Fibroblast of skin of left quadriceps (primary cell): Measurements from ENCODE around the gene CIB4.

Source experiments
- DNase-seq, 2 experiments: peaks; one replicate each; pipeline ENCODE4 v3.0.0-alpha.2; 2013; ENCODE audit warnings: low read depth in 2 of 2

CIB4 gene

DNA sequence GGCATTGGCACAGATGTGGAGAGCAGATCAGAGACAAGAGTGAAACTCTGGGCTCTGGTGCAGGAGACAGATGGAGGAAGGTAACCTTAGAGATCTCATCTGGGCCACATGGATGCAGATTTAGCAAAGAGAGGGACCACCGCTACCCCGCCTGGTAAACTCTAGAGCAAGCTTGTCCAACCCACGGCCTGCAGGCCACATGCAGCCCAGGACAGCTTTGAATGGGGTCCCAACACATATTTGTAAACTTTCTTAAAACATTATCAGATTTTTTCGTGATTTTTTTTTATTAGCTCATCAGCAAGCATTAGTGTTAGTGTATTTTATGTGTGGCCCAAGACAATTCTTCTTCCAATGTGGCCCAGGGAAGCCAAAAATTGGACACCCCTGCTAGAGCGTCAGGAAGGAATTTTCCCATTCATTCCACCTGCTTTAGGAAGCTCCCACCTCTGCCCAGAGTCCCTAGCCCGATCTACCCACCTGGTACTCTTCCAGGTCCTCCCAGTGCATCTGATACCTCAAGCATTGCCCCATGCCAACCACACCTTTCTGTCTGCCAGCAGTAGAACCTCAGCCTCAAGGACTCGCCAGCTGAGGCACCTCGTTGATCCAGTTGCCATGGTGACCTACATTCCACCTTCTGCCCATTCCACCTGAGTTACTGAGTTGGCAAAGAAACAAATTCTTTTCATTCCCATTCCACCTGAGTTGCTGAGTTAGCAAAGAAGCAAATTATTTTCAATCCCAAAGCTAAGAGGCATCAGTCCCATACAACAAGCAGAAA is at the start of gene CIB4:
CIB4 (minus strand) TSS at position 586 of the 784 bp plus-strand sequence; CDS start at position 534, 52 bp downstream.
- DNase-seq: no peak

DNA sequence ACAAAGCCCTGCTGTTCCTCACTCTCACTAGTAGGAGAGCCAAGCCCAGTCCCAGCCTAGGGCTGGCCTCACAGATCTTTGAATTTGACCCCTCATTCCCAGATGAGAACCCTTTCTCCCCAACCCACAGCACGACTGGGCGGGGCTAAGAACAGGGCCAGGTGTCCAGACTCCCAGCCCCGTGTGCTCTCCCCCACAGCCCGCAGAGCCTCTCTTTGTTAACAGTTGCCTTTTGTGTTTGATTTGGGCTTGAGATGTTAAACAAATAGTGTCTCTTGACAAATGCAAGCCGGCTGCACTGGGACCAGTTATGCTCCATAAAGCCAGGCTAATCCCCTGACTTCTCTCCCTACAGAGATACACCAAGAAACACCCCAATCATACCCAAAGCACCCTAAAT is 46.6 kb upstream of the CIB4 start:
- DNase-seq: no peak

DNA sequence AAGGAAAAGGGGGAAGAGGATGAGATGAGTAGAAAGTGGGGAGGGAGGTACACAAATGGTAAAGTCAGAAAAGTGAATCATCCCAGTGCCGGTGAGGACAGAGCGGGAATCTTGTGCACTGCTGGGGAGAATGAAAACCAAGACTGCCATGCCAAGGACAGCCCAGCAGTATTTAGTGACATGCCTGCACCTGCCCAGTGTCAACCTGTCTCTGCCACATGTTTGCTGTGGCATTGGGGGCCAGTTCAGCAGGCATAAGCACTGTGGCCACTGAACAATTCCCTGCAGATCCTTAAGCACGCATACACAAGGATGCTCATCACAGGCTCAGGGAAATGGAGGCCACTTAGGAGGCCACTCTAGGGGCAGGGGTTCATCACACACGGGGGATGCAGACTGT is 46.2 kb upstream of the CIB4 start:
- DNase-seq: no peak

- DNase-seq: no peak
These were observed 45.0 kb upstream of the CIB4 start for GRCh38 chr2:26685989-26686839.

DNA sequence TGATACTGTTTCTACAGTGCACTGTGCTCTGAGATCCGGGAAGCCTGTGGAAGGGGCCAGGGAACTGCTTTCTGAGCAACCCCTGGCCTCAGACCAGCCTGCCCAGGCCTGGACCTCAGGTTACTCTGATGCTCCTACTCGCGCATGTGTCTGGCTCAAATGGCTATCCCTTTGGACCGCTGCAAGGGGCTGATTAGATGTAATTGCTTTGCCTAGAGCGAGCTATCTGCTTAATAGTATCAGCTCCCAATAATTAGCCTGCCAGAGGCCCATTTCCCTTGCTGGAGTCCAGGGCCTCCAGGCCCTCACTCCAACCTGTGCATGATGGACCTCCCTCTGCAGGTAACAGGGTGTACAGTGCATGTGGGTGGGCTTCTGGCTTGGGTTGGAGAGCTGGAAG is 44.2 kb upstream of the CIB4 start:
- DNase-seq: no peak

GRCh38 chr2:26683583-26683982 is 42.4 kb upstream of the CIB4 start:
- DNase-seq: no peak

- DNase-seq: no peak
These were observed 41.0 kb upstream of the CIB4 start for GRCh38 chr2:26682155-26682554.

DNA sequence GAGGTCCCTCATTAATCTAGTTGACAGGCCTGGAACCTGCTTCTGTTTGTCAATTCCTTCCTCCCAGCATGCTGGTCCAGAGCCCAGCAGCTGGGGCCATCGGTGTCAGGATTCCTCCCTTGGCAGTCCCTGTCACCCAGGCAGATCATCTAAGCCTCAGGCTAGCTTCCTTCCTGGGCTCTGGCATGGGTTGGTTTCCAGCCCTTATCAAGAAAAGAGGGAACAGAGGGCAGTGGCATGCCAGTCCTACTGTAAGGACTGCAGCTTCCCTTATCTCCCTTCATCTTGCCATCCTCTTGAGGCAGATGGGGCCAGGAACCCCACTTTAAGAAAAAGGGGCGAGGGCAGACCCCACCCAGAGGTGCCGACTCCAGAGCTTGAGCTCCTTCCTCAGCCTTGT is 40.5 kb upstream of the CIB4 start:
- no peak for DNase-seq

GRCh38 chr2:26679867-26680266 is 38.7 kb upstream of the CIB4 start:
- no peak for DNase-seq

DNA sequence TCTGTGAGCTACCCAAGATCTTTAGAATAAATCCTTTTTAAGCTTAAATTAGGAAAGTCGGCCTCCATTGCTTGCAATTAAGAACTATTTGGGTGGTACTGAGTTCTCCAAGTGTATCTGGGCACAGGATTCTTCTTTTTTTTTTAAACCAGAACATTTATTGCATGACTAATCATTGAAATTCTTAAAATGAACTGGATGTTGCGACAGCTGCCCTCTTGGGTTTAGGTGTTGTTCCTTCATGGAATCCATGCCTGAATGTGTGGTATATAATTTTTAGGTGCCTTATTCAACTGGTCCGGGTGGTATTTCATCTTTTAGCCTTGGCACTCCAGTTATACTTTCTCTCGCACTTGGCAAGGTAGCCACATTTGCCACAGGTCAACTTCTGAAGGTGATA is 36.9 kb upstream of the CIB4 start:
- DNase-seq: no peak

DNA sequence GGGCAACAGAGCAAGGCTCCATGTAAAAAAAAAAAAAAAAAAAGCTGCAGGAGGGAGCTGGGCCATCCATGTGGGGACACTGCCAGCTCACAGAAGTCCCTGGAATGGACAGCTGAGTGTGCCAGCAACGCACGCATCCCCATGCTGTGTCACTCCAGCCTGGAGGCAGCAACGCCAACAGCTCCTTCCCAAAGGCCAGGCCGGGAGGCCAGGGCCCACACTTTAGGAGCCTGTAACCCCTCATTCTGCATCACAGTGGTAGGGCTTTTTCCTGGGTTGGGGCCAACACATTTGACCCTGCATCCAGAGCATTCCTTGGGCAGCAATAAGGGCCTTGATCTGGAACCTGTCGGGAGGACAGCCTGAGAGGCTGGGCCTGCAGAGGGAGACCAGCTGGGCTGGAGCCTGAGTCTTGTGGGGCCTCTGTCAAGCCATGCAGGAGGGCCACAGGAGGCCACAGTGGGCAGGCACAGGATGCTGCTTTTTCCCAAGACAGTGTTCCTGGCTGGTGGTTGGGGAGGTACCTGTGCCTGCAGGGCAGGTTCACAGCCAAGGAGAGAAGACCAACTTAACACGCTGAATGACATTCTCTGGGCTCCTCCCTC is 34.6 kb upstream of the CIB4 start:
- DNase-seq: no peak

DNA sequence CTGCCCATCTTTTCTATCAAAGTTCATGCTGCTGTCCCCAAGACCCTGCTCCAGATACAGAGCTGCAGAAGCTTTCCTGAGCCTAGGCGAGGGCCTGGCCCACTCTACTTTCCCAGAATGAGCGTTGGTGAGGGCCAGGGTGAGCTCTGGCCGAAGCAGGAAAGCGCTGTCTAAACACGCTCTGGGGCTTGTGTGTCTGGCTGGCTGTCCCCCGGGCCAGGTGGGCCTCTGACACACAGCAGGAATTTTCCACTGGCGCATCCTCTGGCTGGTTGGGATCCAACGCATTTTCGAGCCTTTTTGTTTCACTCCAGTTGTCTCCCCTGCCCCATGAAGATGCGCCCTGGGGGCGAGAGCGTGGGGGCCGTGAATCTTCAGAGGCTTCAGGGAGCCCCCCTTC is 33.6 kb upstream of the CIB4 start:
- DNase-seq: no peak

- DNase-seq: no peak
These were observed 33.0 kb upstream of the CIB4 start for GRCh38 chr2:26674002-26674751.

GRCh38 chr2:26672818-26673393 is 31.7 kb upstream of the CIB4 start:
- DNase-seq: no peak

DNA sequence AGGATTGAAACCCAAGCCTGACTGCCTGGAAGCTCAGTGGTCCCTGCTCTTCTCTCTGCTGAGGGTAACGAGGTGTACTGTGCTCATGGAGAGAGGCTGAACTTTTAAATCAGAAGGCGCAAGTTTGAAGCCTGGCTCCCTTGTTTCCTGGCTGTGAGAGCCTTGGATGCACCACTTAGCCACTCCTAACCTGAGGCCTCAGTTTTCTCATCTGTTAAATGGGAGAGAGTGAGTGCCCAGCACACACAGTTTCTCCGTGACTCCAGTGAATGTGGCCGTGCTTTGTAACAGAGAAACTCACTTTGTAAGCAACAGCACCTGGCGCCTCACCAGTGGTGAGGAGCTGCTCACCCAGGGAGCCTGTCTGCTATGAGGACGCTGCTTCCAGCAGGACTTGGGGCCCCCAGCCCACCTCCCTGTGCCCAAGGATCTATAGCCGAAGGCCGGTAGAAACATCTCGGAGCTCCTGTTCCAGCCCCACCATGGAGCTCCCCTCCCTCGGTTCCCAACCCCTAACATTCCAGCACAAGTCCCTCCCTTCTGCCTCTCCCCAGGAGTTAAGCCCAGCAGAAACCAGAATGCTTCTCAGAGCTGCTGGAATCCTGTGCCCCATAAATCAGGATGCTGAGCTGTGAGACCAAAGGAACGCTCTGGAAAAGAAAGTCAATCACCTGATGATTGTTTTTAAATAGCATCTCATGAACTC is 31.1 kb upstream of the CIB4 start:
- DNase-seq: no peak

DNA sequence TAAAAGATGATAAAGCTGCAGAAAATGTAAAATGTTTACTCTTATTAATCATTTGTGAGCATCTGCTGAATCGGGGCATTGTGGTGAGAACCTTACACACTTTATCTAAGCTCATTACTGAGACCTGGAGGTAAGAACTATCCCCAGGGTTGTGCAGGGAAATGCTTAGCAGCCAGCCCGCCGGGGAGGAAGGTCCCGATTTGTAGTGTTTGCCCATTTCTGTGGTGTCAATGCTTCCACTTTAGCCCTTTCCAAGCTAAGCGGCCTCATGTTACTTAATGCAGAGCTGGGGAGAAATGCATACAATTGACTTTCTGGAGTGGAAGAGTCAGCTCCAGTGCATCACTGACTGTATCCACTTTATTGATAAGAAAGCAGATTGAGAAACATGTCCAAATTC is 30.5 kb upstream of the CIB4 start:
- no peak for DNase-seq

- DNase-seq: no peak
These were observed 29.8 kb upstream of the CIB4 start for GRCh38 chr2:26670931-26671460.

GRCh38 chr2:26670171-26670570 is 29.0 kb upstream of the CIB4 start:
- no peak for DNase-seq

DNA sequence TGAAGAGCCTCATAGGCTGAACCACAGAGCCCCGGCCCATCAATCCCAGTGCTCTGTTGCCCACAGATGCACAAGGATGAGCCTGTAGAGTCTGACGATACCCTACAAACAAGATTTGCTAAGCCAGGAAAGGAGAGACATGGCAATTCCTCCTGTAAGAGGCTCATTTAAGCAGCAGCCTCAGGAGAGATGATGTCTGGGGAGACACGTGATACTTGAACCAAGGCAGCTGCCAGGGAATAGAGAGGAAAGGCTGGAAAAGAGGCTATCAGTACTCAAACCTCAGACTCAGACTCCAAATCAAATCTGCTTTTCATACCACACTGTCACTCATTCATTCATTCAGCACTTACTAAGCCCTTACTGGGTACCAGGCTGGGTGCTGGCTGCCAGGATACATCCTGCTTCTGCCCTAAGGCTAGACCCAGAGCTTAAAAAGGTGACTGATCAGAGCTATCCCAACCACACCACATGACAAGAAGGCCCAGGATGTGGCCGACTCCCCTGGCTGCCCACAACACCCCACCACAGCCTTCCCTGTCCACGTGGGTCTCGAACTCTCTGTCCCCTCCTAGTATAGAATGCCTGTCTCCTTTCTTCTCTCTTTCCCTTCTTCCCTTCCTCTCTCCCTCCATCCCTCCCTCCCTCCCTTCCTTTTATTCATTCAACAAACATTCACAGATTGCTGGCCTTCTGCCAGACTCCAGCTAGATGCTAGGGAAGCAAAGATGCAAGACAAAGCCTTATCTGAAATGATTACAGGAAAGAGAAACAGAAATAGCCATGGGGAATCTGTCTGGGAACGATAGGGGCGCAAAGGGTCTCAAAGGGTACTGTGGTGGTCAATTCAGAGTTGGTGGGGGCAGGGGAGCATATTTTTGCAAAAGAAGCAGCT is 27.9 kb upstream of the CIB4 start:
- DNase-seq: no peak

DNA sequence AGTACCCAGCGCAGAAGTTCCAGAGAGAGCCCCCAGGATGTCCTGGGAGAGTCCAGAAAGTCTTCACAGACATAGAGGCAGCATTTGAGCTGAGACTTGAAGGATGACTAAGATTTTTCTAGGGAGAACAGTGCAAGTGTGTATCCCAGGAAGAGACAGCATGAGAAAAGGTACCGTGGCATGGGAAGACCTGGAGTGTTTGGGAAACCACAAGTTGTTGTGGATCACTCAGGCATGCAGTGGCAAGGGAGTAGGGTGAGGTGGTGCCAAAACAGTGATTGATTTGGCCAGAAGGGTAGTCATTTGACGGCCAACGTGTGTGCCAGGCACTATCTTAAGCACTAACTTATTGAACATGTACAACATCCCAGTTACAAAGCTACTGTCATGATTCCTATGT is 26.9 kb upstream of the CIB4 start:
- DNase-seq: no peak
